Neutrophil (primary cell): ENCODE measurements around the gene MGME1.

Source experiments
- H3K27ac ChIP-seq: fragments of 200-600 bp; sonication (generic); 2 replicates; pipeline ENCODE4 v1.5.1; 2016; ENCODE audit warnings: mild to moderate bottlenecking, moderate library complexity
- H3K27me3 ChIP-seq: fragments of 200-600 bp; sonication (generic); 2 replicates; pipeline ENCODE4 v1.6.0; 2016; ENCODE audit warnings: mild to moderate bottlenecking
- H3K36me3 ChIP-seq: fragments of 200-600 bp; sonication (generic); 2 replicates; pipeline ENCODE4 v1.5.1; 2017
- H3K4me1 ChIP-seq, 2 experiments: fragments of 200-600 bp in 1 of 2; sonication (generic) in 1 of 2; 1 replicate in 1 of 2; 2 replicates in 1 of 2; pipeline versions ENCODE4 v1.5.1 to v1.6.1; 2013 to 2016; ENCODE audit warnings: low read depth in 1 of 2, low read length in 1 of 2, mild to moderate bottlenecking in 1 of 2, moderate library complexity in 1 of 2; ENCODE audit not compliant: control insufficient read depth in 1 of 2, insufficient read depth in 1 of 2
- H3K4me3 ChIP-seq, 2 experiments: fragments of 200-600 bp in 1 of 2; sonication (generic) in 1 of 2; 1 replicate in 1 of 2; 2 replicates in 1 of 2; pipeline ENCODE4 v1.5.1; 2013 to 2016; ENCODE audit warnings: low read depth in 1 of 2, low read length in 1 of 2, mild to moderate bottlenecking in 1 of 2, moderate library complexity in 1 of 2
- H3K9me3 ChIP-seq: fragments of 200-600 bp; sonication (generic); 2 replicates; pipeline ENCODE4 v1.5.1; 2016
- CTCF ChIP-seq: fragments of 200-600 bp; sonication (generic); IDR thresholded peaks from 2 replicates; pipeline ENCODE4 v1.5.1; 2016; ENCODE audit warnings: antibody characterized with exemption

MGME1 gene

GRCh38 chr20:17928211-17928611, 40.6 kb upstream of the MGME1 start:
- no peaks in the 10 kb centered on the region for H3K36me3 ChIP-seq
- no peak overlapping the region for H3K4me3 ChIP-seq
- no peak overlapping the region for H3K27ac ChIP-seq
- no peak for TF ChIP-seq CTCF
- H3K4me1 ChIP-seq: no peaks in the 10 kb centered on the region
- H3K9me3 ChIP-seq: no peaks in the 10 kb centered on the region
- no peaks in the 10 kb centered on the region for H3K27me3 ChIP-seq

GRCh38 chr20:17928633-17929311, 40.0 kb upstream of the MGME1 start:
- H3K4me1 ChIP-seq: no peaks in the 10 kb centered on the region
- TF ChIP-seq CTCF: no peak

GRCh38 chr20:17931513-17931912, 37.3 kb upstream of the MGME1 start:
- TF ChIP-seq CTCF: no peak
- H3K4me1 ChIP-seq: no peaks in the 10 kb centered on the region
- no peaks in the 10 kb centered on the region for H3K36me3 ChIP-seq
- no peak overlapping the region for H3K4me3 ChIP-seq
- H3K27ac ChIP-seq: no peak overlapping the region
- H3K27me3 ChIP-seq: no peaks in the 10 kb centered on the region
- H3K9me3 ChIP-seq: no peaks in the 10 kb centered on the region

More at GRCh38 chr20:17928633-17929311, 40.0 kb upstream of the MGME1 start:
- H3K36me3 ChIP-seq: no peaks in the 10 kb centered on the region
- no peaks in the 10 kb centered on the region for H3K9me3 ChIP-seq
- H3K27ac ChIP-seq: no peak overlapping the region
- H3K27me3 ChIP-seq: no peaks in the 10 kb centered on the region
- no peak overlapping the region for H3K4me3 ChIP-seq

GRCh38 chr20:17932396-17932795, 36.4 kb upstream of the MGME1 start:
- no peak for TF ChIP-seq CTCF
- Histone ChIP-seq H3K4me3 (no peak overlapping the region), H3K9me3 (no peaks in the 10 kb centered on the region), H3K27ac (no peak overlapping the region), H3K4me1 (no peaks in the 10 kb centered on the region), H3K27me3 (no peaks in the 10 kb centered on the region), H3K36me3 (no peaks in the 10 kb centered on the region)

- Histone ChIP-seq H3K27ac (no peak overlapping the region), H3K36me3 (no peaks in the 10 kb centered on the region), H3K9me3 (no peaks in the 10 kb centered on the region), H3K4me1 (no peaks in the 10 kb centered on the region), H3K4me3 (no peak overlapping the region), H3K27me3 (no peaks in the 10 kb centered on the region)
- no peak for TF ChIP-seq CTCF
Measured at GRCh38 chr20:17933121-17933520, 35.7 kb upstream of the MGME1 start.
